Ectodermal cell (in vitro differentiated cells): ENCODE data around the gene MED12L.

ENCODE experiments used
- H3K27ac ChIP-seq: 2 replicates; pipeline ENCODE4 v1.7.0; 2013; ENCODE audit warnings: mild to moderate bottlenecking, low read depth, low read length; ENCODE audit not compliant: insufficient read depth, poor library complexity, severe bottlenecking
- H3K27me3 ChIP-seq: 2 replicates; pipeline ENCODE4 v1.7.0; 2013; ENCODE audit warnings: mild to moderate bottlenecking, low read length; ENCODE audit not compliant: insufficient read depth, control insufficient read depth, poor library complexity, severe bottlenecking
- H3K36me3 ChIP-seq: one replicate; pipeline ENCODE4 v1.7.0; 2013; ENCODE audit warnings: low read length; ENCODE audit not compliant: control insufficient read depth, insufficient read depth
- H3K4me1 ChIP-seq: one replicate; pipeline ENCODE4 v1.7.0; 2013; ENCODE audit warnings: low read length; ENCODE audit not compliant: control insufficient read depth, insufficient read depth
- H3K4me3 ChIP-seq: 2 replicates; pipeline ENCODE4 v1.7.0; 2013; ENCODE audit warnings: low read depth, low read length, control low read depth; ENCODE audit not compliant: insufficient read depth
- H3K9me3 ChIP-seq: 2 replicates; pipeline ENCODE4 v1.7.0; 2013; ENCODE audit warnings: mild to moderate bottlenecking, low read length, moderate library complexity; ENCODE audit not compliant: control insufficient read depth
- WGBS, 2 experiments: methylation state at CpG; one replicate each; pipeline ENCODE4 v1.1.7; 2013; ENCODE audit warnings: missing lambda C conversion rate in 2 of 2; 5-methylcytosine and 5-hydroxymethylcytosine counted together

Gene MED12L

GRCh38 chr3:151301787-151302186, 216.3 kb downstream of the MED12L start:
- Histone ChIP-seq H3K27me3 (no peaks in the 10 kb centered on the region), H3K36me3 (no peaks in the 10 kb centered on the region), H3K9me3 (no peaks in the 10 kb centered on the region), H3K27ac (no peak overlapping the region), H3K4me1 (peaks cover 4% of the 10 kb centered on the region), H3K4me3 (no peak overlapping the region)
- WGBS, 2 experiments: 86 to 89% methylated on average over 2 to 3 of the region's 3 CpGs

DNA sequence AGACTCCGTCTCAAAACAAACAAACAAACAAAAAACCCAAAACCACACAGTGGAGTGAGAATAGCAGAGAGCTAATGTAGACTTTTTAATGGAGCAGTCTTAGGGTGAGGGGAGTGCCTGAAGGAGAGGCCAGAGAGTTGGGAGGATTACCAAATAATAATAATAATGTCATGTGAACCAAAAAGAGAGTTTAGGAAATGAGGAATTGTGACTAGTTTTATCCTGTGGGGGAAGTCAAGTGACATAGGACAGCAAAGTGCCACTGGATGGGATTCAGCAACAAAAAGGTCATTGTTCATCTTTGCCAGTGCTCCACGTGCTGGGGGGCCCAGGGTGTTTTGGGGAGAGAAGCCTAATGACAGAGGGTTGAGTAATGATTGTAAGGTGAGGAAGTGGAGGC, 218.3 kb downstream of the MED12L start:
- H3K27me3 ChIP-seq: no peaks in the 10 kb centered on the region
- H3K4me3 ChIP-seq: no peak overlapping the region
- peaks cover 4% of the 10 kb centered on the region for H3K4me1 ChIP-seq
- H3K27ac ChIP-seq: no peak overlapping the region
- H3K9me3 ChIP-seq: no peaks in the 10 kb centered on the region
- 64 to 70% methylated on average over 1 of the region's 2 CpGs for WGBS, 2 experiments
- H3K36me3 ChIP-seq: no peaks in the 10 kb centered on the region

DNA sequence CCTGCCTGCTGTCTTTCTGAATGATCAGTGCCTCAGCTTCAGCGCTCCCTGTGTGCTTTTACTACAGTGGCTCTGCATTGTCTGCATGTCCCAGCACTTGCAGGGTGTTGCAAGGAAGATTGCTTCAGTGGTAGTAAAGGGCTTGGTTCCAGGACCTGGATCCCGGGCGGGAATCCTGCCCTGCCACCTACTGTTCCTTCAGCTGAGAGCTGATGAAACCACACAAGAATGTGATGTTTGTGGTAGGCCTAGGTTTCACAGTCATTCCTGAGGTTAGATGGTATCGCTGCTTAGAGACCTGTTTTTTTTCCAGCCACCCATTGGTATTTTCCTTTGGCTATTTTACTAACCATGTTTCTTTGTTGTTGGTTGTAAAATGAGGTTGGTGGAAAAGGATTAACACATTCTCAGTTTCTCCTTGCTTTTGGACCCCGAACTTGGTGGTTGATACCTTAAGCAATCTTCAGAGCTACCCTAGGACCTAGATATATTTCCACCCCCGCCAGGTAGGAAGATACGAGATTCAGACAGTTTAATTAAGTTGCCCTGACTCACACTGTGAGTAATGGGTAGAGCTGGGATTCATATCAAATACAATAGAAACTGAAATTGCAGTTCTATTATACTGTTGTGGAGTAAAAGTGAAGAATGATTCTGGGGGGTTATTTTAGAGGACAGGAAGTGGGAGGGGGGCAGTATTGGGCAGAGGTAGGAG, 219.8 kb downstream of the MED12L start:
- no peaks in the 10 kb centered on the region for H3K27me3 ChIP-seq
- H3K36me3 ChIP-seq: no peaks in the 10 kb centered on the region
- no peak overlapping the region for H3K4me3 ChIP-seq
- peak overlapping the region; percentile 27 for H3K27ac ChIP-seq
- peaks cover 4% of the 10 kb centered on the region for H3K4me1 ChIP-seq
- H3K9me3 ChIP-seq: no peaks in the 10 kb centered on the region
- 51 to 56% methylated on average over 7 of the region's 7 CpGs for WGBS, 2 experiments

DNA sequence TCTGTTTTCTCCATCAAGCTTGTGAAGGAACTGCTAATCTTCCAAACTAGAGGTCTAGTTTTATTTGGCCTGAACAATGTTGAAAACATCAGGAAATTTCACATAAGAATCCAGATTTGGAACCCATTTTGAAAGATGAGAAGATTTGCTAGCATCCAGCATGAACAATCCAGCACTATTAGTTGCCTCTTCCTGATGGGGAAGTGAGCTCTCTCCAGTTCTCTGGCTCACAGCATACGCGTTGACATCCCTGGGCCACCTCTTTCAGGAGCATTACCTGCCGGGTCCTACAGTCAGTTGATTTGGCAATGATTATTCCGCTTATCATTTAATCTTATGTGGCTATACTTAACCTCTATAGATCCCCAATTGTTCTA, 220.3 kb downstream of the MED12L start:
- H3K27me3 ChIP-seq: no peaks in the 10 kb centered on the region
- no peaks in the 10 kb centered on the region for H3K9me3 ChIP-seq
- no peak overlapping the region for H3K27ac ChIP-seq
- WGBS, 2 experiments: 92 to 94% methylated on average over 4 of the region's 4 CpGs
- no peak overlapping the region for H3K4me3 ChIP-seq
- no peaks in the 10 kb centered on the region for H3K36me3 ChIP-seq
- peaks cover 4% of the 10 kb centered on the region for H3K4me1 ChIP-seq

DNA sequence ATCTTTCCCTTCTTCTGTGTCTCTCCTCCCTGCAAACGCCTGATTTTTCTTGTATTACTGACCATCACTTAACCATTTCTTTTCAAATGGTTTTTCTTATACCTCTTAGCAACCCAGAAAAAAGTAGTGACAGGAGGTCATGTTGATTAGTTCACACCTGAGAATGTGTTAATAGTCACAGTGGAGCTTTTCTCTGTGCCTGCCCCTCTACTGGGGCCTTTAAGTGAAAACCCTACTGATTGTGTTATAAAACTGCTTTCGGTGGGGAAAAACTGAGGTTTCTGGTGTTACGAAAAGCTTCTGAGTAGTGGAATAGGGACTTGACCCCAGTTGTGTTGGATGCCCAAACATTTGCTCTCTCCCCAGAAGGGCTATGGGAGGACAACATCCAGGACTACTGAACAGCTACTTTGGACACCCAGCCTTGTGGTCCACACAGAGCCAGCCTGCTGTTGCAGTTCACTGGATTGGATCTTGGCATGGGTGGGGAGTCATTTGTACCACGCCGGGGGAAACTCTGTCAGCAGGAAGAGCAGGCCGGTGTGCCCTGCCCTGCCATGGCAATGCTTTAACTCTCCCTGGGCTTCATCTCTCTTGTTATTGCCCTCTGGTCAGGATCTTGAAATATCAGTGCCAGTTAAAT, 220.8 kb downstream of the MED12L start:
- no peaks in the 10 kb centered on the region for H3K27me3 ChIP-seq
- 95 to 96% methylated on average over 6 of the region's 6 CpGs for WGBS, 2 experiments
- peaks cover 4% of the 10 kb centered on the region for H3K4me1 ChIP-seq
- no peaks in the 10 kb centered on the region for H3K36me3 ChIP-seq
- no peak overlapping the region for H3K27ac ChIP-seq
- H3K4me3 ChIP-seq: no peak overlapping the region
- H3K9me3 ChIP-seq: no peaks in the 10 kb centered on the region

DNA sequence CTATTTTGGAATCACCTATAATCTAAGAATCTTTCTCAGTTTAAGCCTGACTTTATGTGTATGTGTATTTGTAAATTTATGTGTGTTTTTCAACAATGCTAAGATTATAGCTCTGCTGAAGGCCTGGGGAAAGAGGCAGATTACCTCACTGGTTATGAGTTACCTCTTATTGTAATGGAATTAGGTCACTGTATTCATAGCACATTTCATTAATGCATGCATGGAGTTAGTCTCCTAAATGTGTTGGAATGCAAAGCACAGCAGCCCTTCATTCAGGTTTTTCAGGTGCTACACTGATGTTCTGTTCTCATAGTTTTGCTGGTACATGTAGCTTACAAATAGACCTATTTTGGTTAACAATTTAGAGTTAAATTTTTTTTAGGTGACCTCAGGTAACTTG, 221.7 kb downstream of the MED12L start:
- no peaks in the 10 kb centered on the region for H3K27me3 ChIP-seq
- H3K4me1 ChIP-seq: peaks cover 4% of the 10 kb centered on the region
- no peaks in the 10 kb centered on the region for H3K9me3 ChIP-seq
- H3K36me3 ChIP-seq: no peaks in the 10 kb centered on the region
- H3K27ac ChIP-seq: no peak overlapping the region
- no peak overlapping the region for H3K4me3 ChIP-seq

DNA sequence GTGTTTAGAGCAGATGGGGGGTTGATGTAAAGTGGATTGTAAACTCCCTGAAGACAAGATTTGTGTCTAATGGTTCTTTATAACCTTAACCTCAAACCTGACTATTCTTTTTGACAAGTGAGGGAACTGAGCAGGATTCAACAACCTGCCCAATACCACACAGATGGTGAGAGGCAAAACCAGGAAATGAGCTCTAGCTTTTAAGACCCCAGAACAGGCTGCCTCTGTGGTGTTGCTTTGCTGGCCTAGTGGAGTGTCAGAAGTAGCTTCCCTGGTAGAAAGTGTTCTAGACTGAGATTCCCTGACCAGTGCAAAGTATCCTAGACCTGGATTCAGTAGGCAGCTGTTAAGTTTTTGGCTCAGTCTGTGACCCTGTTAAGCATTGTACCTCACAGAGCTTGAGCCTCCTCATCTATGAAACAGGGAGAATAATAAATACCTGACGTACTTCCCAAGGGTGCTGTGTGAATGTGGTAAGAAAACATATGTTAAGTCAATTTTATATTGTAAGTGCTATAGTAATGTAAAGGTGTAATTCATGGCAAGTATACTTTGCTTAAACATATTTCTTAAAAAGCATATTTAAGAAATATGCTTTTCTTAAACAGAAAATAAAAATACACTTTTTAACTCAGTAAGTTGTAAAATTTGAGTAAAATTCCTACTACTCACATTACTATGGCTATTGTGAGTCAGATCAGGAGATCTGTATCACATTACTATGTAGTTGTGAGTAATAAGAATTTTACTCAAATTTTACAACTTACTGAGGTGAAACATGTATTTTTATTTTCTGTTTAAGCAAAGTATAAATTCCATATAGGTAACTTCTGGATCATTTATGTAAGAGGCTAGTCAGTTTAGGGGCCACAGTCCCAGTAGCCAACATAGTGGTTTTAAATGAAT, 222.4 kb downstream of the MED12L start:
- Histone ChIP-seq H3K9me3 (no peaks in the 10 kb centered on the region), H3K27ac (no peak overlapping the region), H3K36me3 (no peaks in the 10 kb centered on the region), H3K27me3 (no peaks in the 10 kb centered on the region), H3K4me3 (no peak overlapping the region), H3K4me1 (peaks cover 4% of the 10 kb centered on the region)
- 83 to 92% methylated on average over 1 of the region's 1 CpG for WGBS, 2 experiments

GRCh38 chr3:151309566-151309965, 224.1 kb downstream of the MED12L start:
- peaks cover 4% of the 10 kb centered on the region for H3K4me1 ChIP-seq
- no peaks in the 10 kb centered on the region for H3K36me3 ChIP-seq
- WGBS, 2 experiments: 89 to 98% methylated on average over 2 of the region's 2 CpGs
- H3K9me3 ChIP-seq: no peaks in the 10 kb centered on the region
- H3K27ac ChIP-seq: no peak overlapping the region
- H3K4me3 ChIP-seq: no peak overlapping the region
- no peaks in the 10 kb centered on the region for H3K27me3 ChIP-seq

DNA sequence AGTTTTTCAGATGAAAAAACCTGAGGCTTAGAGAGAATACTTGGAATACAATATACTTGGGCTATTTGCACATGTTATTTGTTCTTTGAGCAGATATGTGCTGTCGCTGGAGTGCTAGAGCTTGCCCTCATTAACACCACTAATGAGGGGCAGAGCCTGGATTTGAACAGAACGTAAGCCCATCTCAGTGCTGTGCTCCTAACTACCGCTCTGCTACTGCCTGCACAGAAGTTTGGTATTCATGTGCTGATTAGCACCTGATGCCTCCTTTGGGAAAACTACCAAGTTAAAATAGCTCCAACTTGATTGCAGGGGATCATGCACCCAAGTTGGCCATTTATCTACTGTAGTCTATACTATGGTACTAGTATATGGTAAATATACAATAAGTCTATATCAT, 227.5 kb downstream of the MED12L start:
- Histone ChIP-seq H3K4me3 (no peak overlapping the region), H3K36me3 (no peaks in the 10 kb centered on the region), H3K4me1 (no peaks in the 10 kb centered on the region), H3K27ac (no peak overlapping the region), H3K9me3 (no peaks in the 10 kb centered on the region), H3K27me3 (no peaks in the 10 kb centered on the region)
- WGBS, 2 experiments: 76 to 79% methylated on average over 3 of the region's 3 CpGs

- no peaks in the 10 kb centered on the region for H3K4me1 ChIP-seq
- H3K27me3 ChIP-seq: no peaks in the 10 kb centered on the region
- 97 to 99% methylated on average over 2 of the region's 2 CpGs for WGBS, 2 experiments
- H3K9me3 ChIP-seq: no peaks in the 10 kb centered on the region
- no peak overlapping the region for H3K27ac ChIP-seq
- H3K36me3 ChIP-seq: no peaks in the 10 kb centered on the region
- no peak overlapping the region for H3K4me3 ChIP-seq
These were observed 228.7 kb downstream of the MED12L start for GRCh38 chr3:151314137-151314536.
